SKM-1 treated with dmso at 0.1 percent for 144 hours (cell line): ENCODE measurements around the gene BORCS5.
"Not testable (repeated sequence)": the region's sequence is repeated elsewhere in the genome, so short reads cannot be mapped to it uniquely, and the experiment has no call there.

Experiments
- DNase-seq: peaks from one replicate; lab custom pipeline; 2025; ENCODE audit not compliant: unreplicated experiment; lab: John Stamatoyannopoulos, UW

The BORCS5 gene

DNA sequence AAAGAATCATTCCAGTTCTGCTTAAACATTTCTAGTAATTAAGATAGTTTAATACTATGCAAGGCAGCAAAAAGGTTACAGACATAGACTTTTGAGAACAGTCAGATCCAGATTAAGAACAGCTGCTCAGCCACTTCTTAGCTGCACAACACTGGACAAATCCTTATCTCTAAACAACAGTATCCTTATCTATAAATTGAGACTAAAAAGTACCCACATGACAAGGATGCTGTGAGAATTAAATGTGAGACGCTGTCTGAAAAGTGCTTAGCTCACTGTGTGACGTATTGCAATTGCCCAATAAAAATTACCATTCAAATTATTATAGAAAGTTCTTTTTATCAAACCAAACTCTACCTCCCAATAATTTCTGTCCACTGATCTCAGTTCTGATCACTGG lies 35.5 kb downstream of the BORCS5 start:
- DNase-seq: no peak

DNA sequence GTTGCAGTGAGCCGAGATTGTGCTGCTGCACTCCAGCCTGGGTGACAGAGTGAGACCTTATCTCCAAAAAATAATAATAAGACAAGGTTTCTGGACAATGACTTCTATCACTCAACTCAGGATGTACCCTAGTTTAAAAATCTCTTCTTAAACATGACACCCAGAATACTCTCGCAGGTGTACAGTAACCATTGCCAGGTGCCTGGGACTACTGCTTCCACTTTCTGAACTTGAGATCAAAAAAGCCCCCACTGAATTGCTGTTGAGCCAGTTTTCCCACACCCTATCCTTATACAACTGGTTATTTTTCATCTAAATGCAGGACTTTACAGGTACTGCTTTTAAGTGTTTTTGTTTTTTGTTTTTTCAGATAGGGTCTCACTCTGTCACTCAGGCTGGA lies 36.3 kb downstream of the BORCS5 start:
- no peak for DNase-seq

DNA sequence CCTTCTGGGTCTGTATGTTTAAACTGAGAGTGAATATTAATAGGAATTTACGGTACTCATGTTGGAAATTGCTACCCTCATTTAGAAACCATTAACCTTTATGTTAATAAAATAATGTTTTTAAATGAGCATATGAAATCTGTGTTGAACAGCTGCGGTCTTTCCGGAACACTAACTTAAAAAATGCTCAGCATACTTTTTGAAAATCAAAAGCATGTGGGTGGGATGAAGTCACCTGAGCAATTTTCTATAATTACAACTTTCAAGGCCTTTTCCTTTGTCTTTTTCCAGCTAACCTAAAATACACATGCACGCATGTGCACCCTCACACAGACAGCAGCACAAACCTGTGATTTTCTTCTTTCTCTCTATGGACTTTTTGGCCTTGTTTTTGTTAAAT lies 39.8 kb downstream of the BORCS5 start:
- DNase-seq: no peak

DNA sequence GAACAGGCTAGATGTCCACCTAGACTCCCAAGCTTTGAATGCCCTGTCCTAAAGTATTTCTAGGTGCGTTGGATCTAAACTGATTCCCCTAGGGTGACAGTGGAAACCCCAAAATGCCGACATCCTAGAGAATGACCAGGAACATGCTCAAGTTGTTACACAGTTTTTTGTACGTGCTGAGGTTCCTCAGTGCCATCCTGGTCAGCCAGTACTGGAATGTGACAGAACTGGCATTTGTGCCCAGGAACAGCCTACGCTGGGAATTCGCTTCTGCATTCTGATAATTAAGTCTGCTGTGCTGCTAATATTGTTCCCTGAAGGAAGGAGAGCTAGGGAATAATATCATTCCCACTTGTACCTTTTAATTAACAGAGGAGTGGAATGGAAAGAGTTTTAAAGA lies 40.3 kb downstream of the BORCS5 start:
- no peak for DNase-seq

DNA sequence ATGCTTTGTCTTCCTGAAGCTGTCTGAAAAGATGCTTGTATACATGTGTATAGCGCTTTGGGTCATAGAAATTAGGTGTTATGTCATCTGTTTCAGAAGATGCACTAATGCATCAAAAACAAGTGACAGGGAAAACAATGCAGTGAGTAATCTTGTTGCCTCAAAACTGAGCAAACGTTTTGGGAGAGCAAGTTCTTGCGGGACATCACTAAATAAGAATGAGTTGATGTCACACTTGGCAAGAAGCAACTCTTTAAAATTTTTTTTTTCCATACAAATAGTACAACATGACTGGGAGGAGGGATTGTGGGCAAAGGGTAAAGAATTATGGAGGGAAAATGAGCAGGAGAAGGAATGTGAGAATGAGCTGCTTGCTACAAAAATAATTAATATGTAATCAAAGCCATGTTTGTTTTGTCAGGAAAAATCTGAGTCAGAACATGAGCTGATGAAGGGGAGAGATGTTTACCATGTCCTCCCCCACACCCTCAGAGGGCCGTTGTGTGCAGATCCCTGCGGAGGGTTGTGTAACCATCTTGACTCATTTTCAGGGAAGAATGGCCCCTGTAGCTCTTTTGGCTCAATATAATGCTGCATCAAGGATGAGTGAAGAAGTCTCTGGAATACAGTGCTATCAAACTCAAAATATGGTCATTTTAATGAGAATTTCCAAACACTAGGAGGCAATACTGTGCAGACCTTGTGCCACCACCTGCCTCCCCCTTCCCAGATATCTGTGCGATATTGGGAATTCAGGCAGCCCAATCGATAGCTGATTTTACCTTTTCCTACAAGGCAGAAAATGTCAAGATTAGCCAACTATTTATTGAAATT lies 41.4 kb downstream of the BORCS5 start:
- DNase-seq: no peak

DNA sequence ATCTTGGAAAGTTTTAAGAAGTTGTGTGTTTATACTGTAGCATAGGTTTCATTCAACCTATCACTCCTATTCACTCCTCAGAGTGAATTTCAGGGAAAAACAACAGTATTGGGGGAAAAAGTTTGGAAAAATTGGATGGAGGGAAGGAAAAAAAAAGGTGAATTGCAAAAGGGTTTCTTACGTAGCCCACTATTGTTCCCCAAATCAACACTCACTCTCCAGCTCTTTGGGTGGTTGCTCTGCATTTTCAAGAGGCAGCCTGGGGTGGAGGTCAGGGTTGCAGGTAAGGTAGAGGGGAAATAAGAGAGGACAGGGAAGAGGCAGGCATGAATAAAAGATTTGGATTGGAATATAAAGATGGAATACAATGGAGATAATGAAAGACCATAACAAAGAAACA lies 42.3 kb downstream of the BORCS5 start:
- DNase-seq: no peak

DNA sequence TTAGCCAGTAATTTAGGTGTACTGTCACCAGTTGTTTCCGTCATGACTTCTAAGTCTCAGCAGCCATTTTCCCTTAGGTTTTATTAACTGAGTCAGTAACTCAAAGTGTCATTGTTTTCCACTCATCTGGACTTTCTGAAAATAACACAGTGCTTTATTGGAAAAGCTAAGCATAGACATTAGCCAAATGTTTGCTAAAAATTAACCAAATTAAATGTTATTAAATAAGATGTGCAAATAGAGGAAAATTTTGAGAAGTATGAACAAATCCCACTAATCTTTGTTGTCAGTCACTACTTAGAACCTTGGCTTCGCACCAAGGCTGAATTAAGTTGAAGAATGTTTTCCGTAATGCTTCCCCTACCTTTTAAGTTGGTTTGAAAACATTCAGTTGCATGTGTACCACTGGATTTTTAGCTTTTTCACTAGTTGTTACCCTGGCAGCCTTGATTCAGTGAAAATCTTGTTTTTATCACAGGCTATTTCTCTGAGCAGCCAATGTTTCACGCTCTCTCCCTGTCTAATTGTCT lies 43.0 kb downstream of the BORCS5 start:
- no peak for DNase-seq

DNA sequence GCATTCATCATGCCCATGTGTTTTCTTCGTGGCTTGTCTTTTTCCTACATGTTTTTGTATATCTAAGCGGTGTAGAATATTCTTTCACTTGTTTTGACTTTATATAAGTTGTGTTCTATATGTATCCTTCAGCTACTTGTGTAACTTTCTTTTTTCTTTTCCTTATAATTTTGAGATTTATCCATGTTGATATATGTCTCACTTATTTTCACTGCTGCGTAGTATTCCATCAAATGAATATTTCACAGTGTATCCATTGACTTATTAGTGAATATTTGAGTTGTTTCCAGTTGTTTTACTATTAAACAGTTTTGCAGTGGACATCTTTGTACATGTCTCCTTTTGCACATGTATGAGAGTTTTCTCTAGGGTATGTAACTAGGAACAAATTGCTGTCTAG lies 43.9 kb downstream of the BORCS5 start:
- no peak for DNase-seq

DNA sequence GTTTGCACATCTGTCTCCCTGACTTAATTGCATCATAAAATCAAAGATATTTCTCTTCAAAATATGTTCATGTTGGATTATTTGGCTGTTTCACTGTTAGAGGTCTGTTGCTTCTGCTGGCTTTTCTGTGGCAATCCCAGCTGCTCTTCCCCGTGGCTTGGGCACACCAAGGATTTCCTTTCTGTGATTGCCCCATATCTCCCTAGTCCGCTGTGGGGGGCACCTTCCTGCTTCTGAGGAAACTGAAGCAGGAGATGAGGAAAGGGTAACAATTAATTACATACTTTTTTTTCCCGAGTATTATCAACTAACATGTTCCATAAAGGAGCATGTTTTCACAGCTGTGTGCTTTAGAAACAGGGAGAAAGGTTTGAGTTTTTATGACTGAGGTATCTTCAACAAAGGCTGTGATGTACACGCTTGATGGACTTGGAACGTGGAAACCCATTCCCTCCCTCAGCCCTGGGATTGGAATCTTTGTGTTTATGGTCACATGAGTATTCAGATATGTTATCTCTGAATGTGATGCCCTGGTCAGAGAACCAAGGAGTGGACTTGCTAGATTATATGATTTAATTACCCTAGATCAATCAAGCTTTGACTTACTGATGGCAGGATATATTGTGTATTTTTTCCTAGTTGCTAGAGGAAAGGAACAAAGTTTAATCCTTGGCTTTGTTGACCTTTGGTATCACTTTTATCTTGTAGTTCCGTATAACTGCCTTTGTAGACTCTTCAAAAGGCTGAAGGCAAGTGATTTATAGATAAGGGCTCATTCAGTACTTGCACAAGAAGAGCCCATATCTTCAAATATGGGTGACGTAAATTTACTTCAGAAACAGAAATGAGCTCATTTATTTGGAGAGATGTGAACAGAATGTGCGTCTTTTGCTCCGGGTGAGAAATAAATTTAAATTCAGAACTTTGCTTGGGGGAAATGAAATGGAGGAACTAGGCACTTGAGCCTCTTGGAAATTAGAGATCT lies 46.7 kb downstream of the BORCS5 start:
- DNase-seq: no peak

DNA sequence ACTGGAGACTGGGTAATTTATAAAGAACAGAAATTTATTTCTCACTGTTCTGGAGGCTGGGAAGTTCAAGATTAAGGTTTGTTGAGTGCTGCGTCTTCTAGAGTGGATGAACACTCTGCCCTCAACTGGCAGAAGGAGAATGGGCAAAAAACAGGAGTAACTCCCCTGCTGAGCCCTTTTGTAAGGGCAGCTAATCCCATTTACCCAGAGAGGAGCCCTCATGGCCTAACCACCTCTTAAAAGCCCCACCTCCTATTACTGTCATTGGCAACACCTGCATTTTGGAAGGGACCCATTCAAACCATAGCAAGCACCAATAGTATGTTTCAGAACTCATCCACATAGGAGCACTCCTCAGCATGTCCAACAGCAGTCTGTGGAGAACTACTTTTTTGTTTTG lies 47.4 kb downstream of the BORCS5 start:
- no peak for DNase-seq

DNA sequence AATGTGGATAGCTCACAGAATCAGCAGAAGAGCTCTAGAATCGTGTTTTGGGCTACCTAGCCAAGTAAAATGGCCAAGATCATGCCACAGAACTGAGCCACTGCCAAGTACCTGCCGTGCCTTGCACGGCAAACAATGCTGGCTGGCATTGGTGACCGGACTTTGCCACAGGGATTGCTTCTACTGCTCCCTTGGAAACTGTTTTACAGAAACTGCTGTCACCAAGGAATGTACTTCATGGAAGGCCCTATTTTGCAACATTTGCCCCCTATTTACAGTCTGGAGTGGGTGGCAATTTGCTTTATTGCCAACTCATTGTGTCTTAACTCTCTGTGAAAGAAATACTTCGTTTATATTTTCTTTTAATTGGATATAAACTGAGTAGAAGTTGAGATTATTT lies 49.0 kb downstream of the BORCS5 start:
- no peak for DNase-seq

DNA sequence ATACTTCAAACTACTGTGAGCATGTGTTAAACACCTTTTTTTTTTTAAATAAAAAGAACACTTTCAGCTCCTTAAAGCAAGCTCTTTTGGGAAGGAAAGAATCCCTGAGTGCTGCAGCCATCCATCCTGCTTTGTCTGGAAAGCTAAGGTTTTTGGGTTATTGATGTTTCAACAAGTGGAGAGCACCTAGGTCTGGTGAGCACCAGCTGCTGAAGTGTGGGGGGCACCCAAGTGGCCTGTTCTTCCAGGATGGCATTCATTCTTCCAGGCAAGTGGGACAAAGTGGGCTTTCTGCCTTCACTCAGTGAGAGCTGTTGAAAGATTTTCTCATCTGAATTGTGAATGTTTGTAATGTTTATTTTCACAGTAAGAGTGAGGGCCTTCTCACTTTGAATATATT lies 49.9 kb downstream of the BORCS5 start:
- no peak for DNase-seq

DNA sequence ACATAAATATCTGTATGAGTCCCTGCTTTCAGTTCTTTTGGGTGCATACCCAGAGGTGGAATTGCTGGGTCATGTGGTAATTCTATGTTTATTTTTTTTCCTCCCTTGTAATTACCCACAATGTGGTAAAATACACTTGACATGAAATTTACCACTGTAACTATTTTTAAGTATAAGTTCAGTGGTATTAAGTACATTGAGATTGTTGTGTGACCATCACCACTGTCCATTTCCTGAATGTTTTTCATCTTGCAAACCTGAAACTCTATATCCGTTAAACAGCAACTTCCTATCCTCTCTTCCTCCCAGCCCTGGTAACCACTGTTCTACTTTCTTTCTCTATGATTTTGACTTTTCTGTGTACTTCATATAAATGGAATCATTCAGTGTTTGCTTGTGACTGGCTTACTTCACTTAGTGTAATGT lies 51.4 kb downstream of the BORCS5 start:
- no peak for DNase-seq

DNA sequence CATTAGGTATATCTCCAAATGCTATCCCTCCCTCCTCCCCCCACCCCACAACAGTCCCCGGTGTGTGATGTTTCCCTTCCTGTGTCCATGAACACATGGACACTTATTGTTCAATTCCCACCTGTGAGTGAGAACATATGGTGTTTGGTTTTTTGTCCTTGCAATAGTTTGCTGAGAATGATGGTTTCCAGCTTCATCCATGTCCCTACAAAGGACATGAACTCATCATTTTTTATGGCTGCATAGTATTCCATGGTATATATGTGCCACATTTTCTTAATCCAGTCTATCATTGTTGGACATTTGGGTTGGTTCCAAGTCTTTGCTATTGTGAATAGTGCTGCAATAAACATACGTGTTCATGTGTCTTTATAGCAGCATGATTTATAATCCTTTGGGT lies 52.5 kb downstream of the BORCS5 start:
- not testable (repeated sequence) for DNase-seq

DNA sequence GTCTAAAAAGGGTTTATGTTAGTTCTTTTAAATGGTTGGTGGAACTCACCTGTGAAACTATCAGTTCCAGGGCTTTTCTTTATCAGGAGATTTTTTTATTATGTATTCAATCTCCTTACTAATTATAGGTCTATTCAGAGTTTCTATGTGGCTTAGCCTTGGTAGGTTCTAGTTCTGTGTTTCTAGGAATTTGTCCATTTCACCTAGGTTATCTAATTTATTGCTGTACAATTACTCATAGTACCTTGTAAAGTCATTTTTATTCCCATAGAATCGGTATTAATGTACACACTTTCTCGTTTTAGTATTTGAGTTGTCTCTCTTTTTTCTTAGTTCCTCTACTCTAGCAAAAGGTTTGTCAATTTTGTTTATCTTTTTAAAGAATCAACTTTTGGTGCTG lies 59.0 kb downstream of the BORCS5 start:
- DNase-seq: no peak

DNA sequence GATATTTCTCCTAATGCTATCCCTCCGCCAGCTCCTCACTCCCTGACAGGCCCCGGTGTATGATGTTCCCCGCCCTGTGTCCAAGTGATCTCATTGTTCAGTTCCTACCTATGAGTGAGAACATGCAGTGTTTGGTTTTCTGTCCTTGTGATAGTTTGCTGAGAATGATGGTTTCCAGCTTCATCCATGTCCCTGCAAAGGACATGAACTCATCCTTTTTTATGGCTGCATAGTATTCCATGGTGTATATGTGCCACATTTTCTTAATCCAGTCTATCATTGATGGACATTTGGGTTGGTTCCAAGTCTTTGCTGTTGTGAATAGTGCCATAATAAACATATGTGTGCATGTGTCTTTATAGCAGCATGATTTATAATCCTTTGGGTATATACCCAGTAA lies 62.3 kb downstream of the BORCS5 start:
- not testable (repeated sequence) for DNase-seq

DNA sequence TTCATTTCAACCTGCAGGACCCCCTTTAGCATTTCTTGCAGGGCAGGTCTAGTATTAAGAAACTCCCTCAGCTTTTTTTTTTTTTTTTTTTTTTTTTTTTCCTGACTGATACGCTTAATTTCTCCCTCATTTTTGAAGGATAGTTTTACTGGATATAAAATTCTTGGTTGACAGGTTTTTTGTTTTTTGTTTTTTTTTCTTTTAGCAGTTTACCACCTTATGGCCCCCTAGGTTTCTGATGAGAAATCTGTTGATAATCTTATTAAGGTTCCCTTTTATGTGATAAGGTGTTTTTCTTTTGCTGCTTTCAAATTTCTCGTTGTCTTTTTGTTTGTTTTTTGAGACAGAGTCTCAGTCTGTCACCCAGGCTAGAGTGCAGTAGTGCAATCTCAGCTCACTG lies 66.5 kb downstream of the BORCS5 start:
- no peak for DNase-seq

DNA sequence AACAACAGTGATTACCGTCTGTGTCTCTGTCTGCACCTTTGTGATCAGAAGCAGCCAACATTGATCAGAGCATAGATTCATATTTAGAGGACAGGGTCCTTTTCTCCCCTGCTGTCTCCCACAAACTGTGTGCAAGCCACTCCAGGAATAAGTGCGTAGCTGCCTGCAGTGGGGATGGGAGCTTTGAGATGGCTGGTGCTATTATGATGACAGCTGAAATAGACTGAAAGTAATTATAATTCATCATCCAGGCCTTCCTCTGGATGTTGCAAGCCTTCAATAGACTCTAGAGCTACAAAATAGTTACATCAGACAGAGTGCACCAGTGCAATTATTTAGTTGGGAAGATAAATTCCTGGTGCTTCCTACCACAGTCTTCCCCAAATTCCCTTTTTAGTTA lies 68.1 kb downstream of the BORCS5 start:
- no peak for DNase-seq

DNA sequence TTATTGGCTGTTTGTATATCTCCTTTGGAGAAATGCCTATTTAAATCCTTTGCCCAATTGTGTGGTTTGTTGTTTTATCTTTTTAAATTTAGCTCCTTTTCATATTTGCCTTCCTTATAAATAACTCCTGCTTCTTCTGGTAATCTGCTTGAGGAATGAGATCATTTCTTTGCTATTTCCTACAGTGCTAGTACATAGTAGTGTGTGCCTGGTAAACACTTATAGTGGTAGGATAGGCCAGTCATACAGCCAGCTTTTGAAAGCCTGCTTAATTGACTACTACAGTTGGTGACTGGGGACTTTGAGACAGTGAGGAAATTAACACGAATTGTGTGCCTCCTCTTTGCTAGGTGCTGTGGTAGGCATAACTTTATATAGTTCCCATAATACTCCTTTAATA lies 68.7 kb downstream of the BORCS5 start:
- no peak for DNase-seq

DNA sequence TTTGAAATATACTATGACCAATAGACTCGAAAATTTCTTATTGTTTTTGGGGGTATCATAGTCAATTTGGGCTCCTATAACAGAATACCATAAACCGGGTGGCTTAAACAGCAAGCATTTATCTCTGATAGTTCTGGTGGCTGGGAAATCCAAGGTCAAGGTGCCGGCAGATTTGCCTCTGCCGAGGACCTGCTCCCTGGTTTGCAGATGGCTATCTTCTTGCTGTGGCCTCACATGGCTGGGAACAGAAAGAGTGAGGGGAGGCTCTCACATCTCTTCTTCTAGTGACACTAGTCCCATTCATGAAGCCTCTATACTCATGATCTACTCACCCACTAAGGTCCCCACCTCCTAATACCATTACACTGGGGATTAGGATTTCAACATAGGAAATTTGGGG lies 70.7 kb downstream of the BORCS5 start:
- DNase-seq: no peak

DNA sequence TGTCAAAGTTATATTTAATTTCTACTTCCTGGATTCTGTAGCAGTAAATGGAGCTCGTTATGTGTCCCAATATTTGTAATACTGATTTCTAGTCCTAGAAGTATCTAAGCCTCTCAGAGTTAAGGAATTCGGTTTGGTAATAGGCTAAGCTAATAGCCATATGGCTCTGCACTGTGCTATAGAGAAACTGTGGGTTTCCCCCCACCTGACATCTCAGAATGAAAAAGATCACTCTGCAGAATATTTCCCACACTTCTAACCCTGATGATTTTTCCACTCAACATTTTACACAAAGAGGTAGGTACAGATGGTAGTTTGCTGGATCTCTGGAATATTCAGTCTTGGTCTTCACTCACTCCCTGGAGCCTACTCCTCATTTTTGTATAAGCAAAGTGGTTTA lies 71.2 kb downstream of the BORCS5 start:
- no peak for DNase-seq
